DOHH2 (cell line): ENCODE results near the gene WDR76.

Source experiments
- EZH2phosphoT487 ChIP-seq: fragments of 200-600 bp; sonication (generic); IDR thresholded peaks from 2 replicates; pipeline ENCODE4 v1.6.1; 2017; ENCODE audit warnings: borderline replicate concordance, mild to moderate bottlenecking, antibody characterized with exemption, low read length, moderate library complexity, mixed read lengths
- TF ChIP-seq, protein P1 (sequence below): fragments of 200-600 bp; sonication (generic); IDR thresholded peaks from one replicate; pipeline ENCODE4 v1.5.1; 2014; ENCODE audit warnings: antibody characterized with exemption, mild to moderate bottlenecking, low read depth, low read length; ENCODE audit not compliant: poor library complexity, severe bottlenecking

DNA sequence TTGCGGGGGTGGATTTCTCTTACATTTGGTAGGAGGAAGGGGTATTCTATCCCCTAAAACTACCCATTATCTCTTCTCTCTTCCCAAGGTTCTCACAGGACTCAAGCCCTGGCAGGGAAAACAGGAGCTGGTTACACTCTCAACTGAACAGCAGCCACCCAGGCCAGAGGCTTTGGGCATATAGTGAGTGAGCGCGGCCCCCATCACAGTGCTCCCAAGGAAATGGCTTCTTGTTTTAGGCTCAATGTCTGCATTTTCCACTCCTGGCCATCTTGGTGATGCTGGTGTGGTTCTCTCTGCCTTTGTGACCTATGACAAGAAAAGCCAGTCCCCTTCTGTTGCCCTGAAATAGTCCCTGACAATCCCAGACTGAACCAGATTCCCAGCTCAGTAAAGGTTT is 50.1 kb downstream of the WDR76 start:
- TF ChIP-seq, protein P1, sequence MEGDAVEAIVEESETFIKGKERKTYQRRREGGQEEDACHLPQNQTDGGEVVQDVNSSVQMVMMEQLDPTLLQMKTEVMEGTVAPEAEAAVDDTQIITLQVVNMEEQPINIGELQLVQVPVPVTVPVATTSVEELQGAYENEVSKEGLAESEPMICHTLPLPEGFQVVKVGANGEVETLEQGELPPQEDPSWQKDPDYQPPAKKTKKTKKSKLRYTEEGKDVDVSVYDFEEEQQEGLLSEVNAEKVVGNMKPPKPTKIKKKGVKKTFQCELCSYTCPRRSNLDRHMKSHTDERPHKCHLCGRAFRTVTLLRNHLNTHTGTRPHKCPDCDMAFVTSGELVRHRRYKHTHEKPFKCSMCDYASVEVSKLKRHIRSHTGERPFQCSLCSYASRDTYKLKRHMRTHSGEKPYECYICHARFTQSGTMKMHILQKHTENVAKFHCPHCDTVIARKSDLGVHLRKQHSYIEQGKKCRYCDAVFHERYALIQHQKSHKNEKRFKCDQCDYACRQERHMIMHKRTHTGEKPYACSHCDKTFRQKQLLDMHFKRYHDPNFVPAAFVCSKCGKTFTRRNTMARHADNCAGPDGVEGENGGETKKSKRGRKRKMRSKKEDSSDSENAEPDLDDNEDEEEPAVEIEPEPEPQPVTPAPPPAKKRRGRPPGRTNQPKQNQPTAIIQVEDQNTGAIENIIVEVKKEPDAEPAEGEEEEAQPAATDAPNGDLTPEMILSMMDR, result no peak
- TF ChIP-seq EZH2phosphoT487, result no peak
